ENCODE results near the gene POU3F1.
A peak's percentile ranks its signal among the peaks of the same experiment; 100 is the strongest.

The POU3F1 gene

DNA sequence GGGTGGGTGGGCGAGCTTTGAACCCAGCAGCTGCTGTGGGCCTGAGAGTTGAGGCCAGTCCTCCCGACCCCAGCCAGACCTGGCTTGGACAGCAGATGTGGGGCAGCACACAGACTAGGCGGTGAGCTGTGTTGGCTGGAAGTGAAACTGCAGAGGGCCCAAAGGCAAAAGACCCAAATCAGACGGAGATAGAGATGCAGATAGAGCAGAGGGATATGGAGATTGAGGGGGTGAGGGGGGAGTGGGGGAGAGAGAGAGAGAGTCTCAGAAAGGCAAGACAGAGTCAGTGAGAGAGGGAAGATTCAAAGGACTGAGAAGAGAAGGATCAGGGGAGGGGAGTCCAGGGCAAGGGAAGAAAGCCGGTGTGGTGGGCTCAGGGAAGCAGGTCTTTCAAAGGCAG lies 17.0 kb upstream of the POU3F1 start:
- FAIRE-seq (no peak), DNase-seq (ENCODE audit: insufficient read length, low spot score) (no peak)
- TF ChIP-seq POLR2A (IDR thresholded peaks at IDR 0.05; ENCODE audit: low read depth, low read length) (no peak), SPI1 (IDR thresholded peaks at IDR 0.05; ENCODE audit: low read depth, low read length) (0 out of 2 replicates have a peak, but pooled peaks have one; percentile 9)

GRCh38 chr1:38062361-38063288 lies 16.0 kb upstream of the POU3F1 start:
- no peak for DNase-seq (ENCODE audit: insufficient read length, low spot score)
- FAIRE-seq: no peak
- no peak for TF ChIP-seq TAF1 (IDR thresholded peaks at IDR 0.05; ENCODE audit: low read depth, low read length)
- TF ChIP-seq POLR2A (IDR thresholded peaks at IDR 0.05; ENCODE audit: low read depth, low read length): no peak
- no peak for TF ChIP-seq PAX5 (IDR thresholded peaks at IDR 0.05; ENCODE audit: insufficient read depth, low read length, severe bottlenecking)
- TF ChIP-seq SPI1 (IDR thresholded peaks at IDR 0.05; ENCODE audit: low read depth, low read length): no peak
- TF ChIP-seq POU2F2 (IDR thresholded peaks at IDR 0.05; ENCODE audit: low read depth, low read length): no peak
- no peak for TF ChIP-seq POLR2AphosphoS5 (IDR thresholded peaks at IDR 0.05; ENCODE audit: low read depth, low read length)

GRCh38 chr1:38061883-38062328 lies 15.3 kb upstream of the POU3F1 start:
- TF ChIP-seq SPI1 (IDR thresholded peaks at IDR 0.05; ENCODE audit: low read depth, low read length) (no peak), POLR2AphosphoS5 (IDR thresholded peaks at IDR 0.05; ENCODE audit: low read depth, low read length) (no peak), PAX5 (IDR thresholded peaks at IDR 0.05; ENCODE audit: insufficient read depth, low read length, severe bottlenecking) (no peak), TAF1 (IDR thresholded peaks at IDR 0.05; ENCODE audit: low read depth, low read length) (0 out of 2 replicates have a peak, but pooled peaks have one; percentile 13), POU2F2 (IDR thresholded peaks at IDR 0.05; ENCODE audit: low read depth, low read length) (no peak), POLR2A (IDR thresholded peaks at IDR 0.05; ENCODE audit: low read depth, low read length) (no peak)
- DNase-seq (ENCODE audit: insufficient read length, low spot score): peak; percentile 53
- FAIRE-seq: peak; percentile 91

- FAIRE-seq: no peak
- no peak for DNase-seq (ENCODE audit: insufficient read length, low spot score)
- no peak for TF ChIP-seq POLR2AphosphoS5 (IDR thresholded peaks at IDR 0.05; ENCODE audit: low read depth, low read length)
- no peak for TF ChIP-seq PAX5 (IDR thresholded peaks at IDR 0.05; ENCODE audit: insufficient read depth, low read length, severe bottlenecking)
Measured at GRCh38 chr1:38061290-38061689, 14.7 kb upstream of the POU3F1 start.

DNA sequence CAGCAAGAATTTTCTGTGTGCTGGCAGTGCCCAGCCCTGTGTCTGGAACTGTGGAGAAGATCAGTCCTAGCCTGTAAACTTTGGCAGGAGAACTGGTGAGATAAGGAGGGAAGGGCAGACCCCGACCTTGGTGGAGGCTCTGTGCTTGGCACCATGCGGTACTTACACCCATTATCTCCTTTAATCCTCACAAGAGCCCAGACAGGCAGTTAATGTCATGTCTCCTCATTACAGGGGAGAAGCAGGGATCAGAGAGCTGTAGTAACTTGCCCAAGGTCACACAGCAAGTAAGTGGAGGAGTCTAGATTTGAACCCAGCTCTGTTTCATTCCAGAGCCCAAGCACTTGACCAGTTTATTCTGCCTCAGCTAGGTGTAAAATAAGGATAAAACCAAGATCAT lies 13.9 kb upstream of the POU3F1 start:
- no peak for FAIRE-seq
- no peak for TF ChIP-seq POLR2AphosphoS5 (IDR thresholded peaks at IDR 0.05; ENCODE audit: low read depth, low read length)
- TF ChIP-seq PAX5 (IDR thresholded peaks at IDR 0.05; ENCODE audit: insufficient read depth, low read length, severe bottlenecking): no peak
- TF ChIP-seq POU2F2 (IDR thresholded peaks at IDR 0.05; ENCODE audit: low read depth, low read length): no peak
- TF ChIP-seq POLR2A (IDR thresholded peaks at IDR 0.05; ENCODE audit: low read depth, low read length): no peak
- TF ChIP-seq SPI1 (IDR thresholded peaks at IDR 0.05; ENCODE audit: low read depth, low read length): no peak
- no peak for TF ChIP-seq TAF1 (IDR thresholded peaks at IDR 0.05; ENCODE audit: low read depth, low read length)
- no peak for DNase-seq (ENCODE audit: insufficient read length, low spot score)

GRCh38 chr1:38059635-38060250 lies 13.2 kb upstream of the POU3F1 start:
- no peak for FAIRE-seq
- no peak for DNase-seq (ENCODE audit: insufficient read length, low spot score)
- TF ChIP-seq SPI1 (IDR thresholded peaks at IDR 0.05; ENCODE audit: low read depth, low read length): no peak
- no peak for TF ChIP-seq PAX5 (IDR thresholded peaks at IDR 0.05; ENCODE audit: insufficient read depth, low read length, severe bottlenecking)
- TF ChIP-seq POLR2AphosphoS5 (IDR thresholded peaks at IDR 0.05; ENCODE audit: low read depth, low read length): no peak
- TF ChIP-seq TAF1 (IDR thresholded peaks at IDR 0.05; ENCODE audit: low read depth, low read length): no peak
- TF ChIP-seq POLR2A (IDR thresholded peaks at IDR 0.05; ENCODE audit: low read depth, low read length): no peak
- TF ChIP-seq POU2F2 (IDR thresholded peaks at IDR 0.05; ENCODE audit: low read depth, low read length): no peak

DNA sequence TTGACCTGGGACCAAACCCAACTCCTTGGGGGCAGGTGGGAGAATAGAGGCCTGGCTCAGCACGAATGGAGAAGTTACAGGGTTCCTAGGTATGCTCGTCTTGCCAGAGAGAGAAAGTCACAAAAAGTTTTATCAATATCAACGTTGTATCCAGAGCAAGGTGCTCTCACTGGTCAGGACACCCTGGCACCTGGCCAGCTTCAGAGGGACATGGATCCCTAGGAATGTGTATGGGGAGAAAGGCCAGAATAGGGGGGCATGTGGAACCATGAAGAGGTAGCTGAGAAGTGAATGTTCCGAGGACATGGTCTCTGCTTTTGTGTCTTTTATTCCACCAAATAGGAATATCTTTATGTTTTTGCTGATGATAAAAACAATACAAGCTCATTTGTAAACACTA lies 9.4 kb upstream of the POU3F1 start:
- no peak for TF ChIP-seq POLR2AphosphoS5 (IDR thresholded peaks at IDR 0.05; ENCODE audit: low read depth, low read length)
- no peak for TF ChIP-seq SPI1 (IDR thresholded peaks at IDR 0.05; ENCODE audit: low read depth, low read length)
- no peak for TF ChIP-seq POU2F2 (IDR thresholded peaks at IDR 0.05; ENCODE audit: low read depth, low read length)
- no peak for TF ChIP-seq POLR2A (IDR thresholded peaks at IDR 0.05; ENCODE audit: low read depth, low read length)
- TF ChIP-seq PAX5 (IDR thresholded peaks at IDR 0.05; ENCODE audit: insufficient read depth, low read length, severe bottlenecking): no peak
- no peak for TF ChIP-seq TAF1 (IDR thresholded peaks at IDR 0.05; ENCODE audit: low read depth, low read length)
- FAIRE-seq (no peak), DNase-seq (ENCODE audit: insufficient read length, low spot score) (no peak)

DNA sequence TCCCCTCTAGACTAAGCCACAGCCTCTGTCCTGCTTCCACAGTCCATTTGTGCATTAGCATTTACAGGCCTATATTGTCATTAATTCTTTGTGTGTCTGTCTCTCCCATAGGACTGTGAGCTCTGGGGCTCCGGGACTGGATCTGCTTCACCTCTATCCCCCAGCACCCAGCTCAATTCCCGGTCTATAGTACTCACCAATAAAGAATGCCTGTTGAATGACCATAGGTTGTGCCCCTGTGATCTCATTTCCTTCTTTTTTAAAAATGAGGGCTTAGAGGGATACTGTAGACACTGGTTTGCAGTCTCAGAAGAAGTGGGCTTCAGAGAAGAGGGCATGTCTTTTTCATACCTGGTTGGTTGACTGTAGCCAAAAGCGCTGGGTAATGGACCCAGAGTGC lies 8.8 kb upstream of the POU3F1 start:
- DNase-seq (ENCODE audit: insufficient read length, low spot score): no peak
- no peak for FAIRE-seq
- TF ChIP-seq PAX5 (IDR thresholded peaks at IDR 0.05; ENCODE audit: insufficient read depth, low read length, severe bottlenecking): no peak
- no peak for TF ChIP-seq SPI1 (IDR thresholded peaks at IDR 0.05; ENCODE audit: low read depth, low read length)
- no peak for TF ChIP-seq POLR2A (IDR thresholded peaks at IDR 0.05; ENCODE audit: low read depth, low read length)
- no peak for TF ChIP-seq POU2F2 (IDR thresholded peaks at IDR 0.05; ENCODE audit: low read depth, low read length)
- no peak for TF ChIP-seq POLR2AphosphoS5 (IDR thresholded peaks at IDR 0.05; ENCODE audit: low read depth, low read length)

- peak; percentile 78 for FAIRE-seq
- DNase-seq (ENCODE audit: insufficient read length, low spot score): no peak
- TF ChIP-seq POLR2A (IDR thresholded peaks at IDR 0.05; ENCODE audit: low read depth, low read length) (no peak), PAX5 (IDR thresholded peaks at IDR 0.05; ENCODE audit: insufficient read depth, low read length, severe bottlenecking) (no peak), POU2F2 (IDR thresholded peaks at IDR 0.05; ENCODE audit: low read depth, low read length) (no peak), SPI1 (IDR thresholded peaks at IDR 0.05; ENCODE audit: low read depth, low read length) (no peak), POLR2AphosphoS5 (IDR thresholded peaks at IDR 0.05; ENCODE audit: low read depth, low read length) (no peak), TAF1 (IDR thresholded peaks at IDR 0.05; ENCODE audit: low read depth, low read length) (no peak)
Measured at GRCh38 chr1:38053416-38054091, 7.0 kb upstream of the POU3F1 start.
